Astrocyte (in vitro differentiated cells and primary cell): ENCODE results near the gene CDH11. TPM values are rescaled to one million over a fixed set of nuclear protein-coding genes. Genes with fewer than 3 reads are reported as not detected.

Source experiments
- DNase-seq: peaks from one replicate; pipeline ENCODE4 v3.0.0-alpha.2; 2010; ENCODE audit warnings: low read depth
- FAIRE-seq: peaks from 2 replicates; lab custom pipeline; 2011; peaks lifted over from hg19 to GRCh38; lab: Jason Lieb, UNC
- H2AFZ ChIP-seq: 2 replicates; pipeline ENCODE4 v1.6.0; 2012; ENCODE audit warnings: low read depth, low read length, inconsistent platforms
- H3K27ac ChIP-seq: 2 replicates; pipeline ENCODE4 v1.5.1; 2011; ENCODE audit warnings: low read depth, low read length, inconsistent platforms
- H3K27me3 ChIP-seq: 2 replicates; pipeline ENCODE4 v1.6.0; 2011; ENCODE audit warnings: low read length, inconsistent platforms; ENCODE audit not compliant: insufficient read depth
- H3K36me3 ChIP-seq: 2 replicates; pipeline ENCODE4 v1.5.1; 2011; ENCODE audit warnings: low read length, inconsistent platforms; ENCODE audit not compliant: insufficient read depth
- H3K4me1 ChIP-seq: 2 replicates; pipeline ENCODE4 v1.5.1; 2011; ENCODE audit warnings: low read length, inconsistent platforms; ENCODE audit not compliant: insufficient read depth
- H3K4me2 ChIP-seq: 2 replicates; pipeline ENCODE4 v1.6.0; 2012; ENCODE audit warnings: low read length, inconsistent platforms
- H3K4me3 ChIP-seq: 2 replicates; pipeline ENCODE4 v1.5.1; 2011; ENCODE audit warnings: low read depth, mild to moderate bottlenecking, low read length, inconsistent platforms; ENCODE audit not compliant: insufficient read depth
- H3K79me2 ChIP-seq: 2 replicates; pipeline ENCODE4 v1.6.0; 2012; ENCODE audit warnings: mild to moderate bottlenecking, low read length, inconsistent platforms; ENCODE audit not compliant: insufficient read depth
- H3K9ac ChIP-seq: 2 replicates; pipeline ENCODE4 v1.6.0; 2012; ENCODE audit warnings: mild to moderate bottlenecking, low read length, inconsistent platforms
- H3K9me3 ChIP-seq: 2 replicates; pipeline ENCODE4 v1.5.1; 2012; ENCODE audit warnings: low read depth, mild to moderate bottlenecking, low read length, inconsistent platforms; ENCODE audit not compliant: insufficient read depth
- H4K20me1 ChIP-seq: 2 replicates; pipeline ENCODE4 v1.6.0; 2012; ENCODE audit warnings: low read length, inconsistent platforms; ENCODE audit not compliant: insufficient read depth
- H3K27ac Mint-ChIP-seq: one replicate; pipeline ENCODE4 v1.8.0; 2021; ENCODE audit warnings: mild to moderate bottlenecking, mixed read lengths; ENCODE audit not compliant: unreplicated experiment
- H3K27me3 Mint-ChIP-seq: one replicate; pipeline ENCODE4 v1.8.0; 2021; ENCODE audit warnings: low read depth, mixed read lengths; ENCODE audit not compliant: unreplicated experiment
- H3K36me3 Mint-ChIP-seq: one replicate; pipeline ENCODE4 v1.8.0; 2021; ENCODE audit warnings: low read depth, mixed read lengths; ENCODE audit not compliant: unreplicated experiment
- H3K4me1 Mint-ChIP-seq: one replicate; pipeline ENCODE4 v1.8.0; 2021; ENCODE audit warnings: low read depth, mixed read lengths; ENCODE audit not compliant: unreplicated experiment
- H3K4me3 Mint-ChIP-seq: one replicate; pipeline ENCODE4 v1.8.0; 2021; ENCODE audit warnings: mild to moderate bottlenecking, moderate library complexity, mixed read lengths; ENCODE audit not compliant: unreplicated experiment
- H3K9me3 Mint-ChIP-seq: one replicate; pipeline ENCODE4 v1.8.0; 2021; ENCODE audit warnings: mild to moderate bottlenecking, mixed read lengths; ENCODE audit not compliant: unreplicated experiment
- CTCF ChIP-seq: IDR thresholded peaks from 2 replicates; pipeline ENCODE4 v1.5.1; 2011; ENCODE audit warnings: low read depth, mild to moderate bottlenecking, inconsistent platforms, low read length, moderate library complexity; ENCODE audit not compliant: insufficient read depth
- EZH2 ChIP-seq: IDR thresholded peaks from 2 replicates; pipeline ENCODE4 v1.6.1; 2012; ENCODE audit warnings: mild to moderate bottlenecking, low read length, inconsistent platforms; ENCODE audit not compliant: insufficient read depth
- total RNA-seq: library from RNA; stranded (reverse); gene quantifications from 2 replicates; pipeline ENCODE4 v1.2.1, GENCODE V29; 2021

CDH11 gene
- total RNA-seq, 1 donor from 2014 or later = 313 TPM

GRCh38 chr16:64933885-64934284 lies 188.0 kb downstream of the CDH11 start:
- H3K36me3 ChIP-seq = no peaks in the 10 kb centered on the region
- no peaks in the 10 kb centered on the region for H3K79me2 ChIP-seq
- Mint-ChIP-seq H3K4me3 (no peak overlapping the region), H3K4me1 (no peaks in the 10 kb centered on the region), H3K27me3 (no peaks in the 10 kb centered on the region), H3K9me3 (peaks cover 2% of the 10 kb centered on the region), H3K27ac (no peak overlapping the region), H3K36me3 (no peaks in the 10 kb centered on the region)
- H3K9ac ChIP-seq = no peak overlapping the region
- H3K27me3 ChIP-seq = no peaks in the 10 kb centered on the region
- no peaks in the 10 kb centered on the region for H3K9me3 ChIP-seq
- H3K27ac ChIP-seq = no peak overlapping the region
- no peak for TF ChIP-seq CTCF
- TF ChIP-seq EZH2 = no peak
- peak overlapping the region; percentile 36 for H2AFZ ChIP-seq
- H3K4me3 ChIP-seq = no peak overlapping the region
- DNase-seq = peak; percentile 41
- peaks cover 3% of the 10 kb centered on the region for H3K4me1 ChIP-seq
- FAIRE-seq = no peak
- no peak overlapping the region for H3K4me2 ChIP-seq
- H4K20me1 ChIP-seq = no peaks in the 10 kb centered on the region

- no peak for DNase-seq
- H3K9me3 ChIP-seq = no peaks in the 10 kb centered on the region
- FAIRE-seq = no peak
- H3K27me3 ChIP-seq = no peaks in the 10 kb centered on the region
- H3K9ac ChIP-seq = no peak overlapping the region
- H3K9me3 Mint-ChIP-seq = peaks cover 12% of the 10 kb centered on the region
- H3K27ac ChIP-seq = no peak overlapping the region
- H3K79me2 ChIP-seq = no peaks in the 10 kb centered on the region
- H3K36me3 ChIP-seq = no peaks in the 10 kb centered on the region
- H3K4me2 ChIP-seq = no peak overlapping the region
- no peaks in the 10 kb centered on the region for H3K4me1 ChIP-seq
- no peak overlapping the region for H3K4me3 ChIP-seq
- no peak for TF ChIP-seq CTCF
- TF ChIP-seq EZH2 = no peak
- no peaks in the 10 kb centered on the region for H4K20me1 ChIP-seq
- H3K27me3 Mint-ChIP-seq = no peaks in the 10 kb centered on the region
- no peak overlapping the region for H3K27ac Mint-ChIP-seq
- no peak overlapping the region for H3K4me3 Mint-ChIP-seq
- H2AFZ ChIP-seq = no peak overlapping the region
- peaks cover 3% of the 10 kb centered on the region for H3K36me3 Mint-ChIP-seq
- no peaks in the 10 kb centered on the region for H3K4me1 Mint-ChIP-seq
Measured at GRCh38 chr16:64926476-64926875, 195.4 kb downstream of the CDH11 start.

- no peaks in the 10 kb centered on the region for H3K9me3 ChIP-seq
- Mint-ChIP-seq H3K36me3 (peaks cover 3% of the 10 kb centered on the region), H3K27me3 (no peaks in the 10 kb centered on the region), H3K9me3 (peaks cover 12% of the 10 kb centered on the region), H3K4me1 (peaks cover 6% of the 10 kb centered on the region), H3K27ac (no peak overlapping the region), H3K4me3 (no peak overlapping the region)
- no peak overlapping the region for H3K27ac ChIP-seq
- H3K4me2 ChIP-seq = no peak overlapping the region
- DNase-seq (no peak), FAIRE-seq (no peak)
- TF ChIP-seq EZH2 (no peak), CTCF (no peak)
- H3K36me3 ChIP-seq = no peaks in the 10 kb centered on the region
- no peak overlapping the region for H2AFZ ChIP-seq
- no peak overlapping the region for H3K4me3 ChIP-seq
- no peaks in the 10 kb centered on the region for H3K79me2 ChIP-seq
- H4K20me1 ChIP-seq = no peaks in the 10 kb centered on the region
- no peaks in the 10 kb centered on the region for H3K27me3 ChIP-seq
- no peak overlapping the region for H3K9ac ChIP-seq
- no peaks in the 10 kb centered on the region for H3K4me1 ChIP-seq
Measured at GRCh38 chr16:64925166-64925565, 196.7 kb downstream of the CDH11 start.
